ENCODE data around the gene CACNA1B.
"Not testable (repeated sequence)": the region's sequence is repeated elsewhere in the genome, so short reads cannot be mapped to it uniquely, and the experiment has no call there.

Gene CACNA1B

DNA sequence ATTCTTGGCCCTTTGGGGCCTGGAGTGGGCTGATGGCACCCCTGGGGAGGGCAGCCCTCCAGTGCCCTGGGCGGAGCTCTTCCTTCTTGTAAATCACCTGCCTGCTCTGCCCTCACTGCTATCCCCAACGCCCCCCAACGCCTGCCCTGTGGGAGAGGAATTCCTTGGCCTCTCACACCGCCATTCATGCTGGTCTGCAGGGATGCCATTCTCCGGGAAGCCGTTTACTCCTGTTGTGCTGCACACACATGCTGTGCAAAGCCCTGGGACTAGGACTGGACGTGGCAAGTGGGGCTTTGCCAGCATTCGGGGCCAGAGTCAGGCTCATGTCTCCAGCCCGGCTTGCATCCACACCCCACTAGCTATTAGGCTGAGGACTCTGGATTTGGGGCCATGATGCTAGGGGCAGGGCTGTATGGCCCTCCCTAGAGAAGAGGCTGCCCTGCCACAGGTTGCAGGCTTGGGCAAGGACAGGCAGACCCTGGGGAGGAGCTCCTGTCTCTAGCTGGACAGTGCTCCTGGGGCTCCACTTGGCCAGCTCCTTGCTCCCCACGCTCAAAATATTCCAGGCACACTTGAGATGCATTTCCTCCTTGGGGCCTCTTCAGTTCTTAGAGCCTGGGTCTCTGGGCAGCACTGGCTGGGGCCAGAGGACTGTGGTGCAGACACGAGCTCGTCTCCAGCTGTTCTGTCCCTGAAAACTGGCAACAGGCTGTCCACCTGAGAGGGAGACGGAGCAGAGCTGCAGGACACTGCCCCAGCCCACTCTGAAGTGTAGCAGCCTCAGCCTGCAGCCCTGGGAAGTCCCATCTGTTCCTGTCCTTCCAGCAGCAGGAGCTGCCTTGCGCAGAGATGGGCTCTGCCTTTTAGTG is 226.9 kb downstream of the CACNA1B start:
- DNase-seq = no peak

- no peak for DNase-seq
These were observed 227.5 kb downstream of the CACNA1B start for GRCh38 chr9:138105123-138105415.

DNA sequence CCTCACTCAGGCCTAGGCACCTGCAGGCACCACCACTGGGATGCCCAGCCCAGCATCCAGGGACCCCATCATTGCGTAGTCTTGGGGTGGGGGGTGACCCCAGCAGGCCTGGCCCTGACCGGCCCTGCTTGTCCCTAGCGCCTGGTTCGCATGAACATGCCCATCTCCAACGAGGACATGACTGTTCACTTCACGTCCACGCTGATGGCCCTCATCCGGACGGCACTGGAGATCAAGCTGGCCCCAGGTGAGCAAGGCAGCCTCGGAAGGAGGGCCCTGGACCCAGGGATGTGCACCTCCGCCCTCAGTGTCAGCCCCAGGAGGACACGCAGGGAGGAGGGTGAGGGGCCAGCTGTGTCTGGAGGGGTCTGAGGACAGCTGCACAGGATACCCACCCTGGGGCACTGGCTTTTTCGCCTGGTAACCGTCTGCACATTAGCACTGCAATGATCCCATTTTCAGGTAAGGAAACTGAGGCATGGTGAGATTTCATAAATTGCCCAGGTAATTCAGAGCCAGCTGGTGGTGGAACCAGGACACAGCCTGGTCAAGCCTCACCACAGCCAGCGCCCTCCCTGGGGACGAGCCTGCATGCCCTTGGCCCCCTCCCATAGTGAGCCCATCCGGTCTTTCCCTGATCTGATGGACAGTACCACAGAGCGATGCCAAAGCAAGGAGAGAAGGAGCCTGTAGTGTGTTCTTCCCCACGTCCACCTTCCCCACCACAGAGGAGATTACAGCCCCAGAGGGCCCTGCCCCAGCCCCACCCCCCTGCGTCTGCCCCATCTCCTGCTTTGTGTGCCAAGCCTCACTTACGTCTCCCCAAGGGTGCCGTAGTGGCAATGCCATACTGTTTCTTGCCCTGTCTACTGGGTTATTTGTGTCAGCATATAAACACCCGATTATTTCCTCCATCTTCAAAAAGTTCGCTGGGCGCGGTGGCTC is 228.3 kb downstream of the CACNA1B start:
- DNase-seq = no peak

DNA sequence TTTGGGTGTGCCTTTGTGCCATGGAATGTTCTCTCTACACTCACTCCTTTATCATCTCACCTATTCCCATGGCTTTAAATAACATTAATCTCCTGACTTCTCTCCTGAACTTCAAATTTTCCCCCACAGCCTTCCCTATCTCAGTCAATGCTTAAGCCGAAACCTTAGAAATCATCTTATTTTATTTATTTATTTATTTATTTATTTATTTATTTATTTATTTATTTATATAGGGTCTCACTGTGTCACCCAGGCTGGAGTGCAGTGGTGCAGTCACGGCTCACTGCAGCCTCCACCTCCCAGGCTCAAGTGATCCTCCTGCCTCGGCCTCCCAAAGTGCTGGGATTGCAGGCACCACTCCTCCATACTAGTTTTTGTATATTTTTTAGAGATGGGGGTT is 229.5 kb downstream of the CACNA1B start:
- not testable (repeated sequence) for DNase-seq

DNA sequence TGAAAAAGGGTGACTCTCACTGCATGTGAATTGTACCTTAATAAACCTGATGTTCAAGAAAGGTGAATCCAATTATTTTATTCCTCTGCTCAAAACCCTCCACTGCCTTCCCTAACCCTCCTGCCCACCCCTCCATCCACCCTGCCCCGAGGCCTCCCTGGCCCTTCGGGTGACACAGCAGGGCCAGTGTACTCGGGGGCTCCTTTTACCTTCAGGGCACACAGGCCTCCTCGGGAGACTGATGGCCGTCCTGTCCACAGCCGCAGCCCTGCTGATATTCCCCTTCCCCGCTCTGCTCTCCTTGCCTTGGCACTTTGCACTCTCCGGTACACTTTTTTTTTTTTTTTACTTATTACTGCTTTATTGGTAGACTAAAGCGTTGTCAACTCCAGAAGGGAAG is 234.0 kb downstream of the CACNA1B start:
- no peak for DNase-seq

DNA sequence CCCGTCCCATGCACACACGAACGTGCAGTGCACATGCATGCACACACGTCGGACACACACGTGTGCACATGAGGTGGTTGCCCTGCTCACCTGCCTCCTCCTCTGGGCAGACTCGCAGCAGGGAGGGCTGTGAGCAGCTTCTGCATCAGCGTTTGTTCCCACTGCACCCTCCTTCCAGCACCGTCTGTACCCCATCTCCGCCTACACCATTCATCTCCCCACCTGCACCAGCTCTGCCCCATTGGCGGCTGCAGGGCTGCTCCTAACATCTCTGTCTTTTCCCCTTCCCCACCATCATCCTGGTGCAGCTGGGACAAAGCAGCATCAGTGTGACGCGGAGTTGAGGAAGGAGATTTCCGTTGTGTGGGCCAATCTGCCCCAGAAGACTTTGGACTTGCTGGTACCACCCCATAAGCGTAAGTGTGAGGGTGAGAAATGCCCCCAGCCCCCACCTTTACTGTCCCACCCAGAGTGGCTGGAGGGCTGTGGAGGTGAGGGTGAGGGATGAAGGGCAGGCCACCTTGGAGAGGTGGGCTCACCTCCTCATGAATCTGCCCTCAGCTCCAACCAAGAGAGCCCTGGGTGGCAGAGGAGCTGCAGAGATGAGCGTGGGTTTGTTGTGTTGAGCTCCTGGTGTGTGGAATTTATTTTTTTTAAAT is 234.6 kb downstream of the CACNA1B start:
- no peak for DNase-seq

DNA sequence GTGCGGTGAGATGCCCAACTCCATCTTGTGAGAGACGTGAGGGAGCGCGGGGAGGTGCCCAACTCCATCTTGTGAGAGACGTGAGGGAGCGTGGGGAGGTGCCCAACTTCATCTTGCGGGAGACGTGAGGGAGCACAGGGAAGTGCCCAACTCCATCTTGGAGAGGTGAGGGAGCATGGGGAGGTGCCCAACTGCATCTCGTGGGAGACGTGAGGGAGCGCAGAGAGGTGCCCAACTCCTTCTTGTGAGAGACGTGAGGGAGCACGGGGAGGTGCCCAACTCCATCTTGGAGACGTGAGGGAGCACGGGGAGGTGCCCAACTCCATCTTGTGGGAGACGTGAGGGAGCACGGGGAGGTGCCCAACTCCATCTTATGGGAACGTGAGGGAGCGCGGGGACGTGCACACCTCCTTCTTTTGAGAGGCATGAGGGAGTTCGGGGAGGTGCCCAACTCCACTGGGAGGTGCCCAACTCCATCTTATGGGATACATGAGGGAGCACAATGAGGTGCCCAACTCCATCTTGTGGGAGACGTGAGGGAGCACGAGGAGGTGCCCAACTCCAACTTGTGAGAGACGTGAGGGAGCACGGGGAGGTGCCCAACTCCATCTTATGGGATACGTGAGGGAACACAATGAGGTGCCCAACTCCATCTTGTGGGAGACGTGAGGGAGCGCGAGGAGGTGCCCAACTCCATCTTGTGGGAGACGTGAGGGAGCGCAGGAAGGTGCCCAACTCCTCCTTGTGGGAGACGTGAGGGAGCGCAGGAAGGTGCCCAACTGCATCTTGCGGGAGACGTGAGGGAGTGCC is 235.4 kb downstream of the CACNA1B start:
- no peak for DNase-seq

DNA sequence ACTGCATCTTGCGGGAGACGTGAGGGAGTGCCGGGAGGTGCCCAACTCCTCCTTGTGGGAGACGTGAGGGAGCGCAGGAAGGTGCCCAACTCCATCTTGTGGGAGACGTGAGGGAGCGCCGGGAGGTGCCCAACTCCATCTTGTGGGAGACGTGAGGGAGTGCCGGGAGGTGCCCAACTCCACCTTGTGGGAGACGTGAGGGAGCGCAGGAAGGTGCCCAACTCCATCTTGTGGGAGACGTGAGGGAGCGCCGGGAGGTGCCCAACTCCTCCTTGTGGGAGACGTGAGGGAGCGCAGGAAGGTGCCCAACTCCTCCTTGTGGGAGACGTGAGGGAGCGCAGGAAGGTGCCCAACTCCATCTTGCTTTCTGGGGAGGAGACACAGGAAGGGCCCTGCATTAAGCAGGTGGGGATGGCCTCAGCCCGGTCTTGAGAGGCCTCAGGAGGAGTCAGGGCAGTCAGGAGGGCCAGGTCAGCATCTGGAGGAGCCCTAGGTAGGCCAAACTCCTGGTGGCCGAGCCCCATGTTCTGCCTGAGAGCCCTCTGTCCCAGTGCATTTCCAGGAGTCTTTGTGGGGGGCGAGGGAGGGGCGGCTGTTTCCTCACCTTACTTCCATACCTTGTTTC is 236.2 kb downstream of the CACNA1B start:
- DNase-seq = peak in 1 of 3 experiments; percentile 14

DNA sequence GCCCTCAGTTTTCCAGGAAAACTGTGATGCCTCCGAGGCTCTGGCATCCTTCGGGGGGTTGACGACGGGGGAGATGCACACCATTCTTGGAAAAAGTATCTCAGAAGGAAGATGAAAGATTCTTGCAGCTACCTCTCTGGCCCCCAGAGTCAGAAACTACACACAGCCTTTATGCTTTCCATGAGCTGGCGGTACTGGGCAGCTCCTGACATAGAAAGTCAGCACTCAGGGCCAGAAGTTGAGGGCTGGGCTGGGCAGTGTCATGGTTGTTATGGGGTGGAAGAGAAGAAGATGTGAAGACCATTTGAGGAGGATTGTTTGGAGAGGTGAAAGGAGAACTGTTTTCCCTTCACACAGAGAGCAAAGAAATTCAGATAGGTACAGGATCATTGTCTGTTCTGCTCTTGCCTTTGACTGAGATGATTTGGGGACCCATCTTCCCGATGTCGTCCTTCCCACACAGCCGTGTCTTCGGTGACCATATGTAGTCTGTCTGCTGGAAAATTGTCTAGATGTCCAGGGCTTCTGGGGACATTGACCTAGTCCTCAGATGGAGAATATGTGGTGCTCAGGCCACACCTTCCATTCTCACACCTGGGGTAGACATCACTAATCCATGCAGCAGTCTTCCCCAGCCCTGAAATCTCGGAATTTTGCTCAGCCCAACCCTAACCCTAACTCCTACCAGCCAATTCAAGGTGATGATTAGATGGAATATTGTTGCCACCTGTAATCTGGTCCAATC is 237.1 kb downstream of the CACNA1B start:
- no peak for DNase-seq

DNA sequence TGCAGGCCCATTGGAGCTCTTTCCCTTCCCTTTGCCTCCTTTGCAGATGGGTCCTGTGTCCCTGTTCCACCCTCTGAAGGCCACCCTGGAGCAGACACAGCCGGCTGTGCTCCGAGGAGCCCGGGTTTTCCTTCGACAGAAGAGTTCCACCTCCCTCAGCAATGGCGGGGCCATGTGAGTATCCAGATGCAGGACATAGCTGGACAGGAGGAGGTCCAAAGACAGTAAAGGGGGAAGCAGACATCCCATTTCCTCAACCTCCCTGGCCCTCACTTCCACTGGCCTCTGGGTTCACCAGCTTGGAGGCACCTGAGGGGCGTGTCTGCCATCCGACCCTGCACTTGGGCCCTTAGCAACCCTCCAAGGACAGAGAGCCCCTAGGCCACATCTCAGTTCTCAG is 237.9 kb downstream of the CACNA1B start:
- DNase-seq = no peak

DNA sequence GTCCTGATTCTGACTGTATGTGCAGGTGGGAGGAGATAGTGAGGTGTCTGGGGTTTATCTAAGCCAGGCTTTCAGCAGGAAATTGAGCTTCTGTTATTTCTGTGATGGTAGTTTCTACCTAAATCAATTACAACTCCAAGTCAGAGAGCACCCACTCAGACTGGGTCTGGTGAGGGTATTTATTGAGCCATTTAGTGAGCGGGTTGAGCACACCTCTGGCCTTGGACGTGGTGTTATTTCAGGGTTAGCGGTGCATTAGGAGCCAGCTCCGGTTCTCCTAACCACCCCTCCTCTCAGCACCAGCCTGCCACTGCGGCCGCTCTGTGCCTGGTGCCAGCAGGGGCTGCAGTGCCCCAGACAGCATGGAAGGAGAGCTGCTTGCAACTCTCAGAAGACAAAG is 238.9 kb downstream of the CACNA1B start:
- DNase-seq = peak in 1 of 3 experiments; percentile 23

- DNase-seq = no peak
These were observed 239.6 kb downstream of the CACNA1B start for GRCh38 chr9:138117101-138117750.

DNA sequence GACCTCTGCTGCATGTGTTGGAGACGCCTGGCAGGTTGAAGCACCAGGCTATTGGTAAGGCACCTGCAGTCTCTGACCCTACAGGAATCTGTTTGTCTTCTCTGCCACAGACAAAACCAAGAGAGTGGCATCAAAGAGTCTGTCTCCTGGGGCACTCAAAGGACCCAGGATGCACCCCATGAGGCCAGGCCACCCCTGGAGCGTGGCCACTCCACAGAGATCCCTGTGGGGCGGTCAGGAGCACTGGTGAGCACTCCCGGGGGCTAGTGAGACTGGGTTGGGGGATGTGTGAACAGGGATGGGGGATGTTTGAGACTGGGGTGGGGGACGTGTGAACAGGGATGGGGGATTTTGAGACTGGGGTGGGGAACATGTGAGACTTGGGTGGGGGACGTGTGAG is 240.3 kb downstream of the CACNA1B start:
- DNase-seq = no peak

DNA sequence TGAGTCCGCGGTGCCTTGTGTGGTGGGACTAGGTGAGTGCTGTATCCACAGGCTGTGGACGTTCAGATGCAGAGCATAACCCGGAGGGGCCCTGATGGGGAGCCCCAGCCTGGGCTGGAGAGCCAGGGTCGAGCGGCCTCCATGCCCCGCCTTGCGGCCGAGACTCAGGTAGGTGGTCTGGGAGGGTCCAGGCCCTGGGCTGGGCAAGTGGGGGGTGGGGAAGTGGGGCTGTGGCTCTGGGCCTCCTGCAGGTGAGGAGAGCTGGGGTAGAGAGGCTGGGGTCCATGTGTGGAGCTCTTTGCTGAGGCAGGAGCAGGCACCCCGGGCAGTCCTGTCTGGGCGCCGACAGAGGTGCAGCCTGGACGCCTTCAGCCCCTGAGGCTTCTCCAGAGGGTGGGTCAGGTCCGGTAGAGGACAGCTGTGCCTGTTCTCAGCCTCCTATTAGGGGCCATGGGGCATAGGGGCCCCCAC is 241.1 kb downstream of the CACNA1B start:
- DNase-seq = no peak

DNA sequence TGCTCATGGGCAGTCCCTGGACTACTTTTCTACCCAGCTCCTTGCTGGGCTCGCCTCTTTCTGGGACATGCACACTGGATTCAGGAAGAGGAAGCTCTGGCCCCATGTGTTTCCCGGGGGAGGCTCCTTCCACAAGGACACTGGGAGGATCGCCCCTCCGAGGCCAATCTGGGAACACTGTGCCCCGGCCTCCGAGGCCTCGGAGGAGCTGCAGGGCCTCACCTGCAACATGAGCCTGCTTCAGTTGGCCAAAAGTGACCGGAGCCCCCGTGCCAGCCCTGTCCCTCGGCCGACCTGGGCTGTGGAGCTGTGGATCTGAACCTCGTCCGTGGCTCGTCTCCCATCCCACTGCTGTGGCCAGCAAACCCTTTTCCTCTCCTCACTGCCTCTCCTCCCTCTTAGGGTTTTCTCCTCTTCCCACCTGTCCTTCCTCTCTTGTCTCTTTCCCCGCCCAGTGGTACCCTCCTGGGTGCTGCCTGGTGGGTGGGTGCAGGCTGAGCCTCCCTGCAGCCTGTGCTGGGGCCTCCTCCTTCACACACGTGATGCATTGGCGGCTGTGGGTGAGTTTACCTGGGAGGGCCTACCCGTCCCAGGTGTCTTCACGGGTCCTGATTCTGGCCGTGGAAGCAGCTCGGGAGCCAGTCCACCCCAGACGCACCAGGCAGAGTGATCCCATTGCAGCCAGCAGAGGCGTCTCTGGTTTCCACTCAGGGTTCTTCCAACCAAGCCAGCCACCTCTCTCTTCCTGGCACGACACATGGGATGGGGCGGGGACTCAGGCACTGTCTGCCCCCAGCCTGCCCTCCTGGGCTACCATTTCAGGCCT is 241.8 kb downstream of the CACNA1B start:
- DNase-seq = no peak

- no peak for DNase-seq
These were observed 242.5 kb downstream of the CACNA1B start for GRCh38 chr9:138120072-138120471.

DNA sequence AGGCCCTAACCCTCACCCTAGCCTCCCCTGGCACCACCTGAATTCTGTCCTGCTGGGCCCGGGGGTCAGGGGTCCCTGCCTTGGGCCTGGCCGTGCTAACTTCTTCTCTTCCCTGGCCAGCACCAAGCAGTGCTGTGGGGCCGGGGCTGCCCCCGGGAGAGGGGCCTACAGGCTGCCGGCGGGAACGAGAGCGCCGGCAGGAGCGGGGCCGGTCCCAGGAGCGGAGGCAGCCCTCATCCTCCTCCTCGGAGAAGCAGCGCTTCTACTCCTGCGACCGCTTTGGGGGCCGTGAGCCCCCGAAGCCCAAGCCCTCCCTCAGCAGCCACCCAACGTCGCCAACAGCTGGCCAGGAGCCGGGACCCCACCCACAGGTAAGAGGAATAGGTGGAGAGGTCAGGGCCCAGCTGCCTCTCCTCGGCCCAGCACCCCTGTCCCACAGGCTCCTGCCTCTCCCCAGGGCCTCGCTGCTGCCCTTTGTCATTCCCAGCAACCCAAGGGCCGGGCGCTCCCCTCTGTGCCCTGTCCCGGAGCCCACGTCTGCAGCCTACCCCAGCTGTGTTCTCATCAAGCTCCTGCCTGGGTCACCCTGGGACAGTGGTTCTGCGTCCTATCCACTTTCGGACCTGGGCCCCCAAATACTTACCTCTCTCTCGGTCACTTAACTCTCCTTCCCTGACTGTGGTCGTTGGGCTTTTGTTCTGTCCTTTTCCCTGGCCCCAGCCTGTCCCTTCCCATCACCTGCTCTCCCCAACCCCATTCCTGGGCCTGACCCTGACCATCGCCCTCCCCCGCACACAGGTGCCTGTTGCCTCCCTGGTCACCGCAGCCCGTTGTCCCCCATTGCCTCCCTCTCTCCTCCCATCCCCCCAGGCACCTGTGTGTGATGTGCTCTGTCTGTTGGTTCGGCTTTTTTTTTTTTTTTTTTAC is 243.2 kb downstream of the CACNA1B start:
- no peak for DNase-seq

GRCh38 chr9:138121438-138122050 is 244.0 kb downstream of the CACNA1B start:
- no peak for DNase-seq

All from NCI-H1417 (cell line).